A549 treated with AZD9567 at 1 μM for 4 hours (cell line): ENCODE results near the gene TBC1D23. TPM values are rescaled to one million over a fixed set of nuclear protein-coding genes. Genes with fewer than 3 reads are reported as not detected.

ENCODE experiments used
- total RNA-seq: library from RNA; stranded (reverse); fragments of 200-300 nt; extraction: Qiagen RNA extraction; gene quantifications from 5 replicates; pipeline ENCODE4 v1.2.3, GENCODE V29; 2022; ENCODE audit not compliant: insufficient read depth

TBC1D23 gene
- total RNA-seq = 11.3 to 13.8 TPM (median 13.2 TPM) in 5 replicates

DNA sequence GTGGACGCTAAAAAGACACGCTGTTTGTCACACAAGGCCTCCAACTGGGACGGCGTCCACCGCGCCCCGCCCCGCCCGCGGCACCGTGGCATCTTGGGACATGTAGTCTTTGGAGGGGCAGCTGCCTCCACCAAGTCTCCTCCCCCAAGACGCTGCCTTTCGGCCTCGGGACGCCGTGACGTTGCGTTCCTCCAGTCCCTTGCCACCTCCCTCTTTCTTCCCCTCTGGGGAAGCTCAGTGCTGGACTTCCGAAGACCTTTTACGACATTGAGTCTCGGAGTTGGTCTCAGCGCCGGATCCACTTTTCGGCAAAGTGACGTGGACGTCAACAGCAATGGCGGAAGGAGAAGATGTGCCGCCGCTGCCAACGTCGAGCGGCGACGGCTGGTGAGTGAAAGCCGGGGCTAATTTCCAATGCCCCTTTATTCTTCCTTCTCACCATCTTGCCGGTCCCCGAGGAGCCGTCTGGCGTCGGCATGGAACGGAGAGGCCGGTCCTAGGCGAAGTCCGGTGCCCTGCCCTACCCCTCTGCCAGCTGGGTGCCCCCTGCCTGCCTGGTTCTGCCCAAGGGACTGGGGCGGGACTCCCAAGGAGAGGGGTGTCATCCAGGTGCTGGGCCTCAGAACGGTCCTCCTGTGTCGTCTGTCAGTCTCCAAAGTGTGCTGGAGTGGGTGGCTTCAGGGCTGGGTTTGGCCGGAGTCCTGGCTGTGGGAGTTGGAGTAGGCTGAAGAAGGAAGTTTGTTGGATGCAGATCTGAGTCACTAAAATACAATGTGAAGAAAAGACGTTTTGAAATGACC, at the start of gene TBC1D23:
Gene TBC1D23, plus strand, starts transcription at position 308 of the 800 bp plus-strand sequence. Its CDS starts 27 bp downstream, at position 335.

DNA sequence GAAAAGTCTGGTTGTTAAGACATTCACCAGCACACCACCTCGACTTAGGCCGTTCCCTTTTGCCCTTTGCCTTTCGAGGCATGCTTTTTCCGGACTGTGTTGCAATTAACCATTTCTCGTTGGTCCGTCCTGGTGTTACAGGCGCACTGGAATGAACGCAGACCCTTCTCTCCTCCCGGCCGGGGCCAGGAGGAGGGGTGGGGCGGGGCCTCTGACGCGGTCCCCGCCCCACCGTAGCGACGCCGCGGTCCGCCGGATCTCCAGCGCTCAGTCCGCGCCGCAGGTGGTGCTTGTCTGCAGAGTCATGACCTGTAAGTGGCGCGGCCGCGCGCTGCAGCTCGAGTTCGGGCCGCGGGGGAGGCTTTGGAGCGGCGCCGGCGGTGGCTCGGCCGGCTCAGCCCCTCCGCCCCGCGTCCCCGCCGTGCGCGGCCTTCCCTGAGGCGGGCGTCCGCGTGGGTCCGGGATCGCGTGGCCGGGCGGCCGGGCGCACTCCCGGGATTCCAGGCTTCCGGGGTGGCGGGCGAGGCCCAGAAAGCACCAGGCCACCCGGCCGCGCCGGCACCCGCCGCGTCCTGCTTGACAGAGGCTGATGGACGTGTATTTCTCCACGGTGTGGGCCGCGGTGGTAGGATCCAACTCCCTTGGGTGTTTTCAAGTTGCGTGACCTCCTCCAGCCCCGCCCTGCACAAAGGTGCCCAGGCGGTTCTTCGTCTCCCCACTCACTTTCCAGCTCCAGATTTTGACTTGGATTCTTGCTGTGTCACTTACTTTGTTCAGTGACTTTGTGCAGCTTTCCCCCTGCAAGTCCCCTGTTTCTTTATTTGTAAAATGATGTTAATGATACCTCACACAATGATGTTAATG, 73.9 kb downstream of the TBC1D23 start, which contains the start of gene NIT2:
Gene NIT2, plus strand, starts transcription at position 270 of the 864 bp plus-strand sequence. Its CDS starts 35 bp downstream, at position 305.

Other genes starting within 250 kb of the TBC1D23 start
- gene FILIP1L, start 146.5 kb upstream of the TBC1D23 start, total RNA-seq = 0.06 to 0.23 TPM (median 0.12 TPM) in 4 of 5 replicates, not detected in the other
- gene NIT2, start 73.8 kb downstream of the TBC1D23 start, total RNA-seq = 88.3 to 93.5 TPM (median 90.0 TPM) in 5 replicates
- gene TOMM70, start 140.1 kb downstream of the TBC1D23 start, total RNA-seq = 44.5 to 70.5 TPM (median 48.6 TPM) in 5 replicates
- 0.59 to 1.8 TPM (median 0.75 TPM) in 5 replicates for gene LNP1, start 140.5 kb downstream of the TBC1D23 start, total RNA-seq
- gene TMEM45A, start 231.6 kb downstream of the TBC1D23 start, total RNA-seq = 1.9 to 2.7 TPM (median 2.1 TPM) in 4 of 5 replicates, not detected in the other